B cell (primary cell): ENCODE results near the gene ANKRD28. TPM values are rescaled to one million over a fixed set of nuclear protein-coding genes. Genes with fewer than 3 reads are reported as not detected.

Experiments
- ATAC-seq: fragments of 200-7000 bp; cut with Tn5 transposase; one replicate; pipeline ENCODE4 v1.10.0; 2021; ENCODE audit warnings: low read depth, mild to moderate bottlenecking, moderate number of reproducible peaks, moderate library complexity
- CTCF ChIA-PET: fragments of 350-600 bp; sonication (Branson Sonifier 250); formaldehyde crosslinking; loops from one replicate; lab custom pipeline; 2021; ENCODE audit warnings: antibody characterized with exemption, inconsistent platforms; lab: Charles Lee
- POLR2A ChIA-PET: fragments of 350-600 bp; sonication (Branson Sonifier 250); formaldehyde crosslinking; loops from one replicate; lab custom pipeline; 2021; ENCODE audit warnings: antibody characterized with exemption; lab: Charles Lee
- DNase-seq: peaks from one replicate; pipeline ENCODE4 v3.0.0; 2013
- H2AFZ ChIP-seq: 2 replicates; pipeline ENCODE4 v1.6.1; 2012; ENCODE audit warnings: mild to moderate bottlenecking, low read depth, low read length; ENCODE audit not compliant: insufficient read depth, poor library complexity, severe bottlenecking
- H3K27ac ChIP-seq, 2 donors: 1 replicate in 1 of 2; 2 replicates in 1 of 2; pipeline ENCODE4 v1.5.1; 2012 to 2013; ENCODE audit warnings: low read length in 2 of 2, mild to moderate bottlenecking in 2 of 2, moderate library complexity in 1 of 2
- H3K27me3 ChIP-seq, 4 experiments: fragments of 200-600 bp in 1 of 4; sonication (generic) in 1 of 4; replicated peaks in 1 of 4; 1 replicate in 2 of 4; 2 replicates in 2 of 4; pipeline versions ENCODE4 v1.6.1 to v1.7.0; 2013 to 2016; ENCODE audit warnings: low read length in 3 of 4, mild to moderate bottlenecking in 2 of 4, mixed read lengths in 1 of 4, moderate library complexity in 1 of 4; ENCODE audit not compliant: insufficient read depth in 4 of 4, control insufficient read depth in 3 of 4; ENCODE audit errors: control extremely low read depth in 1 of 4
- H3K36me3 ChIP-seq, 2 experiments: replicated peaks in 1 of 2; 1 replicate in 1 of 2; 2 replicates in 1 of 2; pipeline versions ENCODE4 v1.6.1 to v1.7.1; 2013; ENCODE audit warnings: low read length in 1 of 2; ENCODE audit not compliant: insufficient read depth in 2 of 2, control insufficient read depth in 1 of 2; ENCODE audit errors: control extremely low read depth in 1 of 2, extremely low read depth in 1 of 2
- H3K4me1 ChIP-seq, 2 donors: fragments of 200-600 bp in 1 of 2; sonication (generic) in 1 of 2; 1 replicate in 1 of 2; 2 replicates in 1 of 2; pipeline versions ENCODE4 v1.5.1 to v1.6.1; 2013 to 2017; ENCODE audit warnings: low read length in 2 of 2; ENCODE audit not compliant: control insufficient read depth in 2 of 2, insufficient read depth in 2 of 2
- H3K4me2 ChIP-seq: replicated peaks from 2 replicates; pipeline ENCODE3; 2012; ENCODE audit warnings: mild to moderate bottlenecking, low read depth, low read length; ENCODE audit not compliant: poor library complexity, severe bottlenecking
- H3K4me3 ChIP-seq, 5 experiments: fragments of 200-600 bp in 1 of 5; sonication (generic) in 1 of 5; 1 replicate in 3 of 5; 2 replicates in 2 of 5; pipeline versions ENCODE4 v1.5.1 to v1.7.0; 2011 to 2016; ENCODE audit warnings: low read length in 4 of 5, mild to moderate bottlenecking in 4 of 5, low read depth in 2 of 5, control low read depth in 1 of 5, moderate library complexity in 1 of 5; ENCODE audit not compliant: insufficient read depth in 1 of 5; ENCODE audit errors: control extremely low read depth in 1 of 5, extremely low read depth in 1 of 5
- H3K79me2 ChIP-seq: fragments of 200-600 bp; sonication (generic); one replicate; pipeline ENCODE4 v1.6.0; 2016; ENCODE audit warnings: low read length; ENCODE audit not compliant: control insufficient read depth, insufficient read depth
- H3K9ac ChIP-seq: fragments of 200-600 bp; sonication (generic); 2 replicates; pipeline ENCODE4 v1.6.1; 2017; ENCODE audit warnings: mild to moderate bottlenecking, low read length, moderate library complexity
- H3K9me3 ChIP-seq, 3 donors: one replicate each; pipeline versions ENCODE4 v1.6.1 to v1.7.1; 2013; ENCODE audit warnings: low read length in 2 of 3; ENCODE audit not compliant: control insufficient read depth in 2 of 3, insufficient read depth in 1 of 3; ENCODE audit errors: control extremely low read depth in 1 of 3
- H4K20me1 ChIP-seq: 2 replicates; pipeline ENCODE4 v1.6.0; 2012; ENCODE audit warnings: mild to moderate bottlenecking, low read length; ENCODE audit not compliant: insufficient read depth, control insufficient read depth, poor library complexity, severe bottlenecking
- H3K27ac Mint-ChIP-seq: one replicate; pipeline ENCODE4 v1.8.0; 2021; ENCODE audit warnings: mixed read lengths
- H3K27me3 Mint-ChIP-seq: one replicate; pipeline ENCODE4 v1.8.0; 2021; ENCODE audit warnings: mixed read lengths
- H3K4me1 Mint-ChIP-seq: one replicate; pipeline ENCODE4 v1.8.0; 2021; ENCODE audit warnings: mixed read lengths
- H3K4me3 Mint-ChIP-seq: one replicate; pipeline ENCODE4 v1.8.0; 2021; ENCODE audit warnings: mixed read lengths
- H3K9me3 Mint-ChIP-seq: one replicate; pipeline ENCODE4 v1.8.0; 2022; ENCODE audit warnings: mixed read lengths; ENCODE audit not compliant: insufficient read depth
- CTCF ChIP-seq: fragments of 200-600 bp; IDR thresholded peaks from one replicate; pipeline ENCODE4 v1.8.0; 2022; ENCODE audit warnings: antibody characterized with exemption, mild to moderate bottlenecking
- EZH2 ChIP-seq: IDR thresholded peaks from 2 replicates; pipeline ENCODE4 v1.6.1; 2012; ENCODE audit warnings: borderline replicate concordance, low read depth, mild to moderate bottlenecking, moderate library complexity, low read length; ENCODE audit not compliant: insufficient read depth, poor library complexity, severe bottlenecking
- WGBS: methylation state at CpG from one replicate; pipeline ENCODE4 v1.1.5; 2013; ENCODE audit warnings: missing lambda C conversion rate; ENCODE audit not compliant: insufficient coverage; 5-methylcytosine and 5-hydroxymethylcytosine counted together
- intact Hi-C: fragments of 100-400 bp; cut with micrococcal nuclease; formaldehyde crosslinking; loops from one replicate; pipeline ENCODE4 v1.10.0; 2022
- polyA plus RNA-seq: library from polyadenylated mRNA; depleted of rRNA; stranded (reverse); fragments of >200 nt; gene quantifications from 2 replicates; pipeline ENCODE4 v1.2.3, GENCODE V29; 2012
- total RNA-seq, 2 donors: library from RNA; stranded (reverse); fragments of 120-200 nt in 1 of 2; gene quantifications; 1 replicate in 1 of 2; 2 replicates in 1 of 2; pipeline versions ENCODE4 v1.2.3 to v1.2.4, GENCODE V29; 2013 to 2022

The ANKRD28 gene
- total and polyA plus RNA-seq, 2 donors (not counting 1 experiment from before 2014, with no cell fraction given) = 20.7 to 37.4 TPM

DNA sequence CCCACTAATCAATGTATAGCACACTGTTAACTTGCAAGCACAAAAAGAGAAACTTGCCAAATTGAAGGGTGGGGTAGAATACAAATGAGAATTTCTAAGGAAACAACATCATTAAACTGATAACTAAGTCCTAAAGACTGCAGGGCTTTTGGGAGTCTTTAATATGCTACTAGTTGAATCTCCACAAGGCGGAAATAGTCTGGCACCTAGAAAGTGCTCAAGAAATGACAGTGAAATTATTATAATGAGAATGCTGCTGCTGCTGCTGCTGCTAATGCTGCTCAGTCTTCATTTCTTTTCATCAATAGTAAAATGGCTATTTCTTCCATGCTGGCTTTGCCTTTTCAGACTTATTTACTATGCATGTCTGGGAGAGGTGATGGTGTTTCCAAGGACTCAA is 104.4 kb downstream of the ANKRD28 start:
- ChIA-PET POLR2A (no interaction called here), CTCF (no interaction called here)
- no peak overlapping the region for H3K4me3 ChIP-seq
- no peaks in the 10 kb centered on the region for H3K27me3 Mint-ChIP-seq
- H3K4me3 Mint-ChIP-seq = no peak overlapping the region
- no peak overlapping the region for H2AFZ ChIP-seq
- H3K9ac ChIP-seq = no peak overlapping the region
- no peaks in the 10 kb centered on the region for H3K27me3 ChIP-seq
- no peak overlapping the region for H3K27ac ChIP-seq
- TF ChIP-seq CTCF (peak; percentile 12), EZH2 (no peak)
- H3K4me1 Mint-ChIP-seq = peaks cover 5% of the 10 kb centered on the region
- no peak overlapping the region for H3K4me2 ChIP-seq
- peaks cover 7 to 22% of the 10 kb centered on the region in 2 experiments for H3K36me3 ChIP-seq
- no peaks in the 10 kb centered on the region for H3K9me3 ChIP-seq
- no CpG with 5 or more reads among the region's 1 CpG for WGBS
- ATAC-seq (no peak), DNase-seq (no peak)
- intact Hi-C loops = no loop called here
- H3K27ac Mint-ChIP-seq = no peak overlapping the region
- no peaks in the 10 kb centered on the region for H3K79me2 ChIP-seq
- H3K4me1 ChIP-seq = no peaks in the 10 kb centered on the region
- H4K20me1 ChIP-seq = no peaks in the 10 kb centered on the region
- no peaks in the 10 kb centered on the region for H3K9me3 Mint-ChIP-seq

DNA sequence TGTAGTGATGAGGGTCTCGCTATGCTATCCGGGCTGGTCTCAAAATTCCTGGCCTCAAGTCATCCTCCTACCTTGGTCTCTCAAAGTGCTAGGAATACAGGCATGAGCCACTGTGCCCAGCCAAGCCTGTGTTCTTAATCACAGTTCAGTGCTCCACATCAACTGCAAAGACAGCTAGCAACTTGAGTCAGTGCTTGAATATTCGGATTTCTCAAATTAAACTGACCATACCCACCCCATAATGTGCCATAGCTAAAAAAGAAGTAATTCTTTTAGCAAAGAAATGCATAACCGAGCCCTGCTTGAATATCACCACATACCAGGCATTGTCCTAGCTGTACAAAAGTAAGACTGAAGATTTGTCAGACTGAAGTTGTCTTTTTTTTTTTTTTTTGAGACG is 107.0 kb downstream of the ANKRD28 start:
- no peaks in the 10 kb centered on the region for H3K27me3 ChIP-seq
- POLR2A ChIA-PET = no interaction called here
- no peaks in the 10 kb centered on the region for H3K9me3 ChIP-seq
- H3K36me3 ChIP-seq = peaks cover 14 to 28% of the 10 kb centered on the region in 2 experiments
- Mint-ChIP-seq H3K9me3 (no peaks in the 10 kb centered on the region), H3K27me3 (no peaks in the 10 kb centered on the region), H3K27ac (no peak overlapping the region), H3K4me1 (no peaks in the 10 kb centered on the region), H3K4me3 (no peak overlapping the region)
- no peak overlapping the region for H2AFZ ChIP-seq
- intact Hi-C loops = no loop called here
- H3K4me1 ChIP-seq = no peaks in the 10 kb centered on the region
- H3K27ac ChIP-seq = no peak overlapping the region
- H3K4me2 ChIP-seq = no peak overlapping the region
- no peak for TF ChIP-seq CTCF
- TF ChIP-seq EZH2 = no peak
- WGBS = 100% methylated on average over 1 of the region's 5 CpGs
- no peak overlapping the region for H3K9ac ChIP-seq
- no peaks in the 10 kb centered on the region for H4K20me1 ChIP-seq
- H3K4me3 ChIP-seq = no peak overlapping the region
- DNase-seq (no peak), ATAC-seq (no peak)
- CTCF ChIA-PET = interaction anchor here (0.7 kb wide), 1 partner anchor 35 kb away, joined by 4 read pairs; no protein-coding TSS in a partner anchor
- no peaks in the 10 kb centered on the region for H3K79me2 ChIP-seq
